ENCODE data around the gene RGS5. TPM values are rescaled to one million over a fixed set of nuclear protein-coding genes. Genes with fewer than 3 reads are reported as not detected.

RGS5 gene, protein sequence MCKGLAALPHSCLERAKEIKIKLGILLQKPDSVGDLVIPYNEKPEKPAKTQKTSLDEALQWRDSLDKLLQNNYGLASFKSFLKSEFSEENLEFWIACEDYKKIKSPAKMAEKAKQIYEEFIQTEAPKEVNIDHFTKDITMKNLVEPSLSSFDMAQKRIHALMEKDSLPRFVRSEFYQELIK
- total RNA-seq (2014; rRNA removed; shearing (Covaris generic)) (0.88 and 6.5 TPM in 2 replicates), total RNA-seq (2022) (1.2 and 1.6 TPM in 2 replicates), Bru-seq, nascent RNA (percentile 39 among the genes with signal in this experiment), BruChase-seq, experiment 1, labeled RNA remaining after a 6-hour chase (percentile 37 among the genes with signal in this experiment), BruChase-seq, experiment 2, labeled RNA remaining after a 2-hour chase (percentile 36 among the genes with signal in this experiment)
- long read RNA-seq, full-length matches to known transcripts: 1 of 2 reads
- long read RNA-seq, partial matches to known transcripts: 0 of 2 reads
- long read RNA-seq, other reads (novel, unspliced or antisense): 1 of 2 reads

GRCh38 chr1:163202833-163203451, at the start of gene RGS5:
Gene RGS5, minus strand, starts transcription at chr1:163202916. Its CDS starts 81 bp downstream, at chr1:163202835.
- Histone ChIP-seq H3K4me1 (ENCODE audit: insufficient read depth, low read length, poor library complexity, severe bottlenecking) (no peaks in the 10 kb centered on the region), H3K4me2 (ENCODE audit: low read length) (no peak within 1 kb of the TSS), H3K79me2 (ENCODE audit: insufficient read depth, low read depth, low read length) (no peaks in the 10 kb centered on the region), H4K20me1 (ENCODE audit: insufficient read depth, low read length) (no peaks in the 10 kb centered on the region), H3K27ac (ENCODE audit: low read depth, low read length, poor library complexity, severe bottlenecking) (no peak within 1 kb of the TSS), H3K36me3 (ENCODE audit: insufficient read depth, low read length) (no peaks in the 10 kb centered on the region), H3K9me2 (ENCODE audit: insufficient read depth, low read length) (no peaks in the 10 kb centered on the region), H3K9me3 (ENCODE audit: low read length) (no peaks in the 10 kb centered on the region), H2AFZ (ENCODE audit: low read length) (no peak within 1 kb of the TSS), H3K4me3 (ENCODE audit: low read depth, low read length, poor library complexity, severe bottlenecking) (no peak within 1 kb of the TSS)
- BruUV-seq (replicated peaks): no TSS peak
- ChIA-PET CTCF (ENCODE audit: unreplicated experiment) (no interaction called here), POLR2A (interaction anchor here (1.3 kb wide), 1 partner anchor 11 kb away, joined by 3 read pairs; no protein-coding TSS in a partner anchor)
- no peak for DNase-seq (ENCODE audit: low spot score)
- intact Hi-C loops (cut with micrococcal nuclease; ENCODE audit: unreplicated experiment): no loop called here
- TF ChIP-seq, protein P1, sequence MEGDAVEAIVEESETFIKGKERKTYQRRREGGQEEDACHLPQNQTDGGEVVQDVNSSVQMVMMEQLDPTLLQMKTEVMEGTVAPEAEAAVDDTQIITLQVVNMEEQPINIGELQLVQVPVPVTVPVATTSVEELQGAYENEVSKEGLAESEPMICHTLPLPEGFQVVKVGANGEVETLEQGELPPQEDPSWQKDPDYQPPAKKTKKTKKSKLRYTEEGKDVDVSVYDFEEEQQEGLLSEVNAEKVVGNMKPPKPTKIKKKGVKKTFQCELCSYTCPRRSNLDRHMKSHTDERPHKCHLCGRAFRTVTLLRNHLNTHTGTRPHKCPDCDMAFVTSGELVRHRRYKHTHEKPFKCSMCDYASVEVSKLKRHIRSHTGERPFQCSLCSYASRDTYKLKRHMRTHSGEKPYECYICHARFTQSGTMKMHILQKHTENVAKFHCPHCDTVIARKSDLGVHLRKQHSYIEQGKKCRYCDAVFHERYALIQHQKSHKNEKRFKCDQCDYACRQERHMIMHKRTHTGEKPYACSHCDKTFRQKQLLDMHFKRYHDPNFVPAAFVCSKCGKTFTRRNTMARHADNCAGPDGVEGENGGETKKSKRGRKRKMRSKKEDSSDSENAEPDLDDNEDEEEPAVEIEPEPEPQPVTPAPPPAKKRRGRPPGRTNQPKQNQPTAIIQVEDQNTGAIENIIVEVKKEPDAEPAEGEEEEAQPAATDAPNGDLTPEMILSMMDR (conservative IDR thresholded peaks at IDR 0.05; ENCODE audit: low read length): no peak
- no peak for TF ChIP-seq EZH2phosphoT487 (IDR thresholded peaks at IDR 0.05; ENCODE audit: borderline replicate concordance, low read depth, low read length)

GRCh38 chr1:163250382-163250974, 47.8 kb upstream of the RGS5 start:
- no peak for DNase-seq (ENCODE audit: low spot score)
- Histone ChIP-seq H3K9me3 (ENCODE audit: low read length) (no peaks in the 10 kb centered on the region), H3K9me2 (ENCODE audit: insufficient read depth, low read length) (no peaks in the 10 kb centered on the region), H3K27ac (ENCODE audit: low read depth, low read length, poor library complexity, severe bottlenecking) (no peak overlapping the region), H3K4me3 (ENCODE audit: low read depth, low read length, poor library complexity, severe bottlenecking) (no peak overlapping the region), H2AFZ (ENCODE audit: low read length) (no peak overlapping the region), H3K4me2 (ENCODE audit: low read length) (no peak overlapping the region), H3K36me3 (ENCODE audit: insufficient read depth, low read length) (no peaks in the 10 kb centered on the region), H4K20me1 (ENCODE audit: insufficient read depth, low read length) (no peaks in the 10 kb centered on the region), H3K4me1 (ENCODE audit: insufficient read depth, low read length, poor library complexity, severe bottlenecking) (no peaks in the 10 kb centered on the region), H3K79me2 (ENCODE audit: insufficient read depth, low read depth, low read length) (no peaks in the 10 kb centered on the region)
- POLR2A ChIA-PET: interaction anchor here (0.6 to 1.2 kb wide), 4 partner anchors 24 to 252 kb away, joined by 3 to 5 read pairs (median 3); partner anchors contain the start of gene NUF2
- no TSS peak for BruUV-seq (replicated peaks)
- intact Hi-C loops (cut with micrococcal nuclease; ENCODE audit: unreplicated experiment): no loop called here
- no peak for TF ChIP-seq EZH2phosphoT487 (IDR thresholded peaks at IDR 0.05; ENCODE audit: borderline replicate concordance, low read depth, low read length)
- TF ChIP-seq, protein P1 (conservative IDR thresholded peaks at IDR 0.05; ENCODE audit: low read length): no peak
- CTCF ChIA-PET (ENCODE audit: unreplicated experiment): no interaction called here

All from OCI-LY7 (cell line).